Gastrocnemius medialis (tissue), 4 donors: ENCODE results near the gene KATNB1. TPM values are rescaled to one million over a fixed set of nuclear protein-coding genes. Genes with fewer than 3 reads are reported as not detected.

Experiments used
- ATAC-seq, 2 donors: fragments of 150-250 bp; one replicate each; pipeline ENCODE4 v1.9.1; 2016
- DNase-seq, 2 donors: peaks; one replicate each; pipeline ENCODE4 v3.0.0-alpha.2; 2019
- H3K27ac ChIP-seq, 4 donors: fragments of 200-600 bp; sonication (generic); 1 replicate in 1 of 4; 2 replicates in 3 of 4; pipeline ENCODE4 v1.5.1; 2016 to 2018; ENCODE audit warnings: mild to moderate bottlenecking in 2 of 4, moderate library complexity in 1 of 4
- H3K27me3 ChIP-seq, 3 donors: fragments of 200-600 bp; sonication (generic) in 2 of 3; 1 replicate in 1 of 3; 2 replicates in 2 of 3; pipeline versions ENCODE4 v1.5.1 to v1.6.0; 2016 to 2019; ENCODE audit warnings: mild to moderate bottlenecking in 1 of 3, moderate library complexity in 1 of 3
- H3K36me3 ChIP-seq, 2 donors: fragments of 200-600 bp; sonication (generic) in 1 of 2; one replicate each; pipeline ENCODE4 v1.5.1; 2017 to 2018
- H3K4me1 ChIP-seq, 2 donors: fragments of 200-600 bp; sonication (generic) in 1 of 2; one replicate each; pipeline ENCODE4 v1.5.1; 2016 to 2017; ENCODE audit warnings: mild to moderate bottlenecking in 2 of 2
- H3K4me3 ChIP-seq, 4 donors: fragments of 200-600 bp; sonication (generic) in 3 of 4; 1 replicate in 1 of 4; 2 replicates in 3 of 4; pipeline ENCODE4 v1.5.1; 2016 to 2019; ENCODE audit warnings: mild to moderate bottlenecking in 2 of 4
- H3K9me3 ChIP-seq, 3 donors: fragments of 200-600 bp; sonication (generic) in 2 of 3; 1 replicate in 1 of 3; 2 replicates in 2 of 3; pipeline ENCODE4 v1.5.1; 2016 to 2019
- POLR2A ChIP-seq, 2 donors: fragments of 450-650 bp; IDR thresholded peaks; one replicate each; pipeline ENCODE4 v1.6.1; 2017; ENCODE audit warnings: antibody characterized with exemption in 2 of 2, mild to moderate bottlenecking in 2 of 2, moderate library complexity in 2 of 2
- in situ Hi-C, 4 donors: fragments of 200-750 bp; cut with MboI; loops; one replicate each; pipeline versions ENCODE4 v1.15.0 to v1.8.0; 2017; ENCODE audit warnings: low sequenced_read_pairs in 4 of 4
- intact Hi-C: fragments of 100-400 bp; cut with DNase I; formaldehyde crosslinking; loops from one replicate; pipeline ENCODE4 v1.15.1; 2023; ENCODE audit warnings: low total_unique reads
- total RNA-seq, 4 donors: library from RNA; depleted of rRNA; stranded (reverse); fragments of >200 nt; gene quantifications; one replicate each; pipeline versions ENCODE4 v1.1.0 to v1.2.3, GENCODE V29; 2016
- TF ChIP-seq, protein P1 (sequence below), 5 experiments: fragments of 450-650 bp in 3 of 5; fragments of 200-600 bp in 2 of 5; sonication (generic) in 2 of 5; IDR thresholded peaks in 4 of 5; conservative IDR thresholded peaks in 1 of 5; 1 replicate in 4 of 5; 2 replicates in 1 of 5; pipeline ENCODE4 v1.5.1; 2016 to 2019; ENCODE audit warnings: antibody characterized with exemption in 5 of 5, mild to moderate bottlenecking in 3 of 5, moderate library complexity in 3 of 5

The KATNB1 gene
- total RNA-seq, 4 donors from 2014 or later: 10.7 to 18.0 (median 14.2) TPM

DNA sequence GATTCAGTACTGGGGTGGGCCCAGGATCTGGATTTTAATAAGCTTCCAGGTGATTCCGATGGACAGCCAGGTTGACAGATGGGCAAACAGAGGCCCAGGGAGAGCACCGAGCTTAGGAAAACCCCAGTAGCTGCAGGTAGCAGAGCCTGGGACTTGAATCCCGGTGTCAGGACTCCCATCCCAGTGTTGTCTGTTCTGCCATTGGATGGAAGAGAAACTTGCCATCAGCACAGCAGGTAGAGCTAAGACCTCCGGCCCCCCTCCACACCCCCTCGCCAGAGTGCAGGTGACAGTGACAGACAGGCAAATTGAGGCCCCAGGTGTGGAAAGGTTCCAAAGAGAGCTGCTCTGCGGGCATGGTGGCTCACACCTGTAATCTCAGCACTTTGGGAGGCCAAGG is 12.4 kb downstream of the KATNB1 start:
- H3K27me3 ChIP-seq: no peaks in the 10 kb centered on the region
- no peak overlapping the region for H3K27ac ChIP-seq
- DNase-seq (no peak), ATAC-seq (no peak)
- no peaks in the 10 kb centered on the region for H3K4me1 ChIP-seq
- H3K9me3 ChIP-seq: no peaks in the 10 kb centered on the region
- no peak overlapping the region for H3K4me3 ChIP-seq
- intact Hi-C loops (no loop called here), in situ Hi-C loops (loop anchor here in 2 of 4 donors (25.0 kb wide), 2 partner anchors 264 to 311 kb away; partner anchors contain the start of genes CIAPIN1 (in 1 of the 2), COQ9 (in 1 of the 2), USB1 (in 1 of the 2) and ZNF319 (in 1 of the 2))
- H3K36me3 ChIP-seq: peaks cover 0 to 3% of the 10 kb centered on the region in 2 donors
- TF ChIP-seq, protein P1, sequence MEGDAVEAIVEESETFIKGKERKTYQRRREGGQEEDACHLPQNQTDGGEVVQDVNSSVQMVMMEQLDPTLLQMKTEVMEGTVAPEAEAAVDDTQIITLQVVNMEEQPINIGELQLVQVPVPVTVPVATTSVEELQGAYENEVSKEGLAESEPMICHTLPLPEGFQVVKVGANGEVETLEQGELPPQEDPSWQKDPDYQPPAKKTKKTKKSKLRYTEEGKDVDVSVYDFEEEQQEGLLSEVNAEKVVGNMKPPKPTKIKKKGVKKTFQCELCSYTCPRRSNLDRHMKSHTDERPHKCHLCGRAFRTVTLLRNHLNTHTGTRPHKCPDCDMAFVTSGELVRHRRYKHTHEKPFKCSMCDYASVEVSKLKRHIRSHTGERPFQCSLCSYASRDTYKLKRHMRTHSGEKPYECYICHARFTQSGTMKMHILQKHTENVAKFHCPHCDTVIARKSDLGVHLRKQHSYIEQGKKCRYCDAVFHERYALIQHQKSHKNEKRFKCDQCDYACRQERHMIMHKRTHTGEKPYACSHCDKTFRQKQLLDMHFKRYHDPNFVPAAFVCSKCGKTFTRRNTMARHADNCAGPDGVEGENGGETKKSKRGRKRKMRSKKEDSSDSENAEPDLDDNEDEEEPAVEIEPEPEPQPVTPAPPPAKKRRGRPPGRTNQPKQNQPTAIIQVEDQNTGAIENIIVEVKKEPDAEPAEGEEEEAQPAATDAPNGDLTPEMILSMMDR (IDR thresholded peaks at IDR 0.05 in 4 of 5, conservative IDR thresholded peaks at IDR 0.05 in 1 of 5): no peak
- no peak for TF ChIP-seq POLR2A (IDR thresholded peaks at IDR 0.05)

- peaks cover 0 to 7% of the 10 kb centered on the region in 2 donors for H3K36me3 ChIP-seq
These were observed 13.0 kb downstream of the KATNB1 start for GRCh38 chr16:57748596-57748995.

DNA sequence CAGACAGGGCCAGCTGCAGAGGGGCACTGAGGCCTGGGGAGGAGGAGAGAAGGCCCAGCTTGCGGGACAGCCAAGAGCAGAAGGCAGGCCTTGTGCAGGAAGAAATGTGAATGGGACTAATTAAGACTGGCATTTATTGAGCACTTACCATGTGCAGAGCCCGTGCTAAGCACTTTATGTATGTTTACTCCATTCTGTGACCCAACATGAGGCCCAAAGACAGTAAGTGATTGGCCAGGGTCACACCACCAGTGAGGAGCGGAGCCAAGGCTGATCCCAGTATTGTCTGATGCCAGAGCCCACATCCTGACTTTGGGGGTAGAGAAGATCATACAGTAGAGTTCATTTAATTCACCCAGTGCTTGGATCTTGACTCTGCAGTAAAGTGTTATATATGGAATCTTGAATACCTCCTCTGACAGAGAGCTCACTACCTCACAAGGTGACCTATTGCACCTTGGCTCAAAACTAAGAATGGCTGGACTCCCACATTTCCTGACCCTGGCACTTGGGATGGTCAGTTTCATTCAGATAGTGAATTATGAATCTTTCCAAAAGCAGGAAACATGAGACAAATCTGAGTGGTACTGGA is 13.6 kb downstream of the KATNB1 start:
- H3K4me3 ChIP-seq: no peak overlapping the region
- in situ Hi-C loops (loop anchor here in 2 of 4 donors (25.0 kb wide), 2 partner anchors 263 to 312 kb away; partner anchors contain the start of genes CIAPIN1 (in 1 of the 2), COQ9 (in 1 of the 2), USB1 (in 1 of the 2) and ZNF319 (in 1 of the 2)), intact Hi-C loops (no loop called here)
- TF ChIP-seq, protein P1 (IDR thresholded peaks at IDR 0.05 in 4 of 5, conservative IDR thresholded peaks at IDR 0.05 in 1 of 5): no peak
- TF ChIP-seq POLR2A (IDR thresholded peaks at IDR 0.05): no peak
- no peak for ATAC-seq
- H3K4me1 ChIP-seq: no peaks in the 10 kb centered on the region
- H3K27ac ChIP-seq: no peak overlapping the region
- no peaks in the 10 kb centered on the region for H3K27me3 ChIP-seq
- H3K36me3 ChIP-seq: peaks cover 0 to 7% of the 10 kb centered on the region in 2 donors
- DNase-seq: no peak
- no peaks in the 10 kb centered on the region for H3K9me3 ChIP-seq

More at GRCh38 chr16:57748596-57748995, 13.0 kb downstream of the KATNB1 start:
- Histone ChIP-seq H3K4me3 (no peak overlapping the region), H3K9me3 (no peaks in the 10 kb centered on the region), H3K27ac (no peak overlapping the region), H3K27me3 (no peaks in the 10 kb centered on the region), H3K4me1 (no peaks in the 10 kb centered on the region)
- in situ Hi-C loops: loop anchor here in 2 of 4 donors (25.0 kb wide), 2 partner anchors 264 to 311 kb away; partner anchors contain the start of genes CIAPIN1 (in 1 of the 2), COQ9 (in 1 of the 2), USB1 (in 1 of the 2) and ZNF319 (in 1 of the 2)
- intact Hi-C loops: no loop called here
- ATAC-seq (no peak), DNase-seq (no peak)
- no peak for TF ChIP-seq POLR2A (IDR thresholded peaks at IDR 0.05)

GRCh38 chr16:57749856-57750452 is 14.4 kb downstream of the KATNB1 start:
- Histone ChIP-seq H3K27ac (no peak overlapping the region), H3K4me1 (no peaks in the 10 kb centered on the region), H3K4me3 (no peak overlapping the region), H3K9me3 (no peaks in the 10 kb centered on the region), H3K27me3 (no peaks in the 10 kb centered on the region), H3K36me3 (peaks cover 0 to 7% of the 10 kb centered on the region in 2 donors)
- ATAC-seq (no peak), DNase-seq (no peak)
- intact Hi-C loops (no loop called here), in situ Hi-C loops (loop anchor here (10.0 to 25.0 kb wide), 3 partner anchors 255 to 313 kb away; partner anchors contain the start of genes USB1 (in 3 of the 4), ZNF319 (in 3 of the 4), CIAPIN1 (in 1 of the 4) and COQ9 (in 1 of the 4))
- TF ChIP-seq, protein P1 (IDR thresholded peaks at IDR 0.05 in 4 of 5, conservative IDR thresholded peaks at IDR 0.05 in 1 of 5): no peak
